ENCODE results near the gene SSBP1. TPM values are rescaled to one million over a fixed set of nuclear protein-coding genes. Genes with fewer than 3 reads are reported as not detected.

SSBP1 gene
- total RNA-seq, 1 experiment from 2014 or later = 396 TPM

DNA sequence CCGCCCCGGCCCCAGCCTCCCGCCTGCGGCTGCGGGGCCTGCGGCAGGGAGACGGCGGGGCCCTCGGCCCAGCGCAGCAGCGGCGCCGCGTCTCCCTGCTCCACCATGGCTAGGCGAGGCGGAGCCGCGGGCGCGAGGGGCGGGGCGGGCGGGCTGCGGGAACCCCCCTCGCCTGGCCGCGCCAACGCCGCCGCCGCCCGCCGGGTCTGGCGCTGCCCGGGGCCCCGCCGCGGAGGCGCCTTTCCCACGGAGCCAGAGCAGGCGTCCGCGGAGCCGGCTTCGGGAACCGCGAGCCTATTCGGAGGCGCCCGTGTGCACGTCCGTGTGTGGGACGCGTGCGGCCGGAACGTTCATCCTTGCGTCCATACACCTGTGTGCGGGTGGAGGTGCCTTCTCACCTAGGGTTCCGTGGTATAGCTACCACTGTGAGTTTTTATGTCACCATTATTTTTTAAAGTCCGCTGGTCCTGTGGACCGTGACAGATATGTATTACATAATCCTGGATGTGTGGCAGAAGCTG, 36.1 kb upstream of the SSBP1 start, which contains the start of gene DENND11:
Gene DENND11, minus strand, starts transcription at position 120 of the 521 bp plus-strand sequence. Its CDS starts 13 bp downstream, at position 107.
- H3K27me3 ChIP-seq = peaks cover 7% of the 10 kb centered on the region; the same call in 1 of the 2 replicates
- H3K36me3 ChIP-seq = no peaks in the 10 kb centered on the region
- peaks cover 7% of the 10 kb centered on the region for H3K4me1 ChIP-seq
- peak; percentile 42 to 63 for DNase-seq
- H3K27ac ChIP-seq = no peak within 1 kb of the TSS
- no peaks in the 10 kb centered on the region for H3K9me3 ChIP-seq (replicated peaks)
- peak within 1 kb of the TSS; percentile 88 for H3K4me3 ChIP-seq

DNA sequence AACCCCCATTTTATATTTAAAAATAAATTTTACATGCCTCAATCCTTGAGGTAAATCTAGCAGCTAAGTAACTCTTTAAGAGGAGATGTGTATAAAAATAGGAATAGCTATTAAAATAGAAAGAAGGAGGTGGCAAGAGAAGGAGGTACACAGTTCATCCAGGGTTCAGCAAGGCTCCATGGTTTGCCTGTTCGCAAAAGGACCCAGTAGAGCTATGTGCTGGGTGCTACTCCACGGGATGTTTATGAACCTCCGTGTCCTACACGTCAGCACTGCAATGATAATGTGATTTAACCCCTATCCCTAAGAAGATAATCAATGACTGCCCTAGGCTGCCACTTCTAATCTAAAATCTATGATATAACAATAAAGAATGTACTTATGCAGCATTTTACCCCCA, 35.3 kb upstream of the SSBP1 start:
- H3K36me3 ChIP-seq = no peaks in the 10 kb centered on the region
- H3K27ac ChIP-seq = no peak overlapping the region
- H3K27me3 ChIP-seq = peaks cover 7% of the 10 kb centered on the region; the same call in 1 of the 2 replicates
- H3K9me3 ChIP-seq (replicated peaks) = no peaks in the 10 kb centered on the region
- H3K4me3 ChIP-seq = no peak overlapping the region
- no peak for DNase-seq
- H3K4me1 ChIP-seq = no peaks in the 10 kb centered on the region; the same call in 1 of the 2 replicates

DNA sequence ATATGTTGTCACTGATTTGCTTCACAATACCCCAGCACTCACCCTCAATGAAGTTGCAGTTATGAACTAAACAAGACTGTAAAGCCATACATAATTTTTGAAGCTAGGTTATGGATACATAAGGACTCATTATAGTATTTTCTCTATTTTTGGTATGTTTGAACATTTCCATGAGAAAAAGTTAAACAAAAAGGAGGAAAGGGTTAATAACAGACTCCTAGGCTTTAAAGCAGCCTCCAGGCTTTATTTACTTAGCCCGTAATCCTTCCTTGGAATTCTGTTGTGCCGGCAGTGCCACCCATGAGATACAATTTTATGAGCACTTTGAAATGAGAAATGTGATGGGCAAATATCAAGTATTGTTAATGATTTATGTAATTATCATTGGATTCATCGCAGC, 34.0 kb upstream of the SSBP1 start:
- no peak overlapping the region for H3K4me3 ChIP-seq

DNA sequence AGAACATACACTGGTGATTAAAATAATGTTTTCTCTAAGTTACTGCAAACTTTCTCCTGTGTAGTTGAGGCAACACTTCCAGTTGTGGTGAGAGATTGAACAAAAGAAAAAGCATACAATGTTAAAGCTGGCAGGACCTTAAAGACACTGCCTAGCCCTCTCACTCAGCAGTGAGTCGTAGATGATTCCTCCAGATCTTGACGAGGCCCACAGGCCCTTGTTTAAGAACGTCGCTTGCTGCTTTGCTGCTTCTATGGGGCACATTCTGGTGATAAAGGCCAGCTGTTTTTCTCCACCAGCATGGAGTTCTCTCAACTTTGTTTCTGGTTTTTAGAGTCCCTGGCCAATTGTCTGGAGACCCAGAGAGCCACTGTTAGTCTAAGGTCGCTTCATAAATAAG, 33.4 kb upstream of the SSBP1 start:
- H3K27me3 ChIP-seq = peaks cover 7% of the 10 kb centered on the region; the same call in 1 of the 2 replicates
- H3K9me3 ChIP-seq (replicated peaks) = no peaks in the 10 kb centered on the region
- H3K4me1 ChIP-seq = no peaks in the 10 kb centered on the region; the same call in 1 of the 2 replicates
- DNase-seq = no peak
- no peak overlapping the region for H3K27ac ChIP-seq
- no peak overlapping the region for H3K4me3 ChIP-seq
- no peaks in the 10 kb centered on the region for H3K36me3 ChIP-seq

More for the DNA sequence above, 34.0 kb upstream of the SSBP1 start:
- no peak for DNase-seq
- Histone ChIP-seq H3K27ac (no peak overlapping the region), H3K9me3 (replicated peaks) (no peaks in the 10 kb centered on the region), H3K27me3 (peaks cover 7% of the 10 kb centered on the region; the same call in 1 of the 2 replicates), H3K4me1 (no peaks in the 10 kb centered on the region; the same call in 1 of the 2 replicates), H3K36me3 (no peaks in the 10 kb centered on the region)

DNA sequence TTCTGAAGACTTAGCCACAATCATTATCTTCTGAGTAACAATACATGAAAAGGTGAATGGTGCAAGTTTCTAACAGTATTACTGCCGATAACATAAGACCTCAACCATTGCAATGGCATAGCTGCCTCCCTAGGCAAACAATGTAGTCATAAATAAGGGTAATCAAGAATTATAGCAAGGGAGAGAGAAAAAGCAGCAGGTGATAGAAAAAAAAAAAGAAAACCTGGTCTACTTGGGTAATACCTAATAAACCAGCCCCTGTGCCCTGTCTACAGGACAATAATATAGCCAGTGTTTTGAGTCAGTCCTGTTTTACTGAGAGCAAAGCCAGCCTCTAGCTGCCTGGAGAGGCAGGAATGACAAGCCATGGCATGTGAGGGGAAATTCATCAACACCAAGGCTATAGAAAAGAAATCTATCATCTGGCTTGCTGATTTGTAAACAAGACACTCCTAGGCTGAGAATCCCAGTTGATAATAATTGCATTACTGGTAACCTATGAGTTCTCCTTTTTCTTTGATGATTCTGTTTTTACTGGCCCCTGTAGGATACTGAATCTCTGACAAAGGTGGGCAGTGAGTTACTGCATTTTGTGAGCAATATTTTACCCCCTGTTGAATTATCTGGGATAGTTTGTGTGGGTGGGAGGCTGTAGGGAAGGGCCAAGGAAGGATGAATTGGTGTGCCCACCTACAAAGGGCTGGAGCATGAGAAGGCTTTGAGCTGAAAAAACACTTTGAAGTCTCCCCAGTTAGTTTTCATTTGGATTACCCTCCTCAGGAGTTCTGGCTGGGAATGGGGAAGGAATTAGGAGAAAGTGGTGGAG, 31.7 kb upstream of the SSBP1 start:
- Histone ChIP-seq H3K4me3 (no peak overlapping the region), H3K27ac (no peak overlapping the region), H3K9me3 (replicated peaks) (no peaks in the 10 kb centered on the region), H3K36me3 (no peaks in the 10 kb centered on the region), H3K27me3 (peaks cover 7% of the 10 kb centered on the region; the same call in 1 of the 2 replicates), H3K4me1 (no peaks in the 10 kb centered on the region; the same call in 1 of the 2 replicates)
- no peak for DNase-seq

DNA sequence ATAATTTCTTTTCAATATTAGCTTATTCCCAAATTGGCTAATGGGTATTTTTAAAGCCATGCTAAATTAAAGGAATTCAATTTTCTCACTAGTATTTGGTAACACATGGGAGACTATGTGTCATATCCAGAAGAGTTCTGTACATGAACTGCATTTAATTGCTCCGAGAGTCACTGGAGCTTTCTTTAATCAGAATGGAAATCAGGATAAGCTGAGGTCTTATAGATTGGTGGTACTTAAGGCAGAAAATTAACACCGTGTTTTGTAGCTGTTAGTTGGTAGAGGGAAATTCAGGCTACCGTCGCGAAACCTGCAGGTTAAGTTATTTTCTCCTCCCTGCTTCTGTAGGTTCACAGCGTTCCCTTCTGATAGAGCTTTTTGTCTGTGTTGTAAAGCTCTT, 29.8 kb upstream of the SSBP1 start, which contains the start of gene WEE2:
Gene WEE2, plus strand, starts transcription at position 3 of the 400 bp plus-strand sequence. CDS start 406 bp downstream, outside the sequence.
- H3K4me3 ChIP-seq = no peak within 1 kb of the TSS
- no peaks in the 10 kb centered on the region for H3K36me3 ChIP-seq
- no peak for DNase-seq
- H3K4me1 ChIP-seq = no peaks in the 10 kb centered on the region
- no peaks in the 10 kb centered on the region for H3K9me3 ChIP-seq (replicated peaks)
- H3K27ac ChIP-seq = no peak within 1 kb of the TSS
- peaks cover 4% of the 10 kb centered on the region; the same call in 1 of the 2 replicates for H3K27me3 ChIP-seq

DNA sequence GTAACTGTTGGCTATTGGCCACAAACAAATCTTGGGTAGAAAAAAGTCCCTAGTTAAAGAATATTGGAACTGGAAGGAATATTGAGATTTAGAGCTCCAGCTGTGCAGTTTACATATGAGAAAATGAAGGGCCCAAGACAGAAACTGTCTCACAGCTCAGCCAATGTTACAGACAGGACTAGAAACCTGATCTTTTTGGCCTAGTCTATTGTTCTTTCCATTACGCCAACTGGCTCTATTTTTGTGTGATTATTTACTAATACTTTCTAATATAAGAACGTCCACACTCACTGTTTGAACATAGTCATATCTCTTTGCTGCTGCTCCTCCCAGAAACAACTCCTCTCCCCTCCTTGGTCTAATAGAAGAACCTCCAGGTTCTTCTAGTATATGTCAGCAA, 28.8 kb upstream of the SSBP1 start:
- Histone ChIP-seq H3K4me1 (no peaks in the 10 kb centered on the region), H3K27ac (no peak overlapping the region), H3K27me3 (peaks cover 4% of the 10 kb centered on the region; the same call in 1 of the 2 replicates), H3K9me3 (replicated peaks) (no peaks in the 10 kb centered on the region), H3K4me3 (no peak overlapping the region), H3K36me3 (no peaks in the 10 kb centered on the region)
- DNase-seq = no peak

DNA sequence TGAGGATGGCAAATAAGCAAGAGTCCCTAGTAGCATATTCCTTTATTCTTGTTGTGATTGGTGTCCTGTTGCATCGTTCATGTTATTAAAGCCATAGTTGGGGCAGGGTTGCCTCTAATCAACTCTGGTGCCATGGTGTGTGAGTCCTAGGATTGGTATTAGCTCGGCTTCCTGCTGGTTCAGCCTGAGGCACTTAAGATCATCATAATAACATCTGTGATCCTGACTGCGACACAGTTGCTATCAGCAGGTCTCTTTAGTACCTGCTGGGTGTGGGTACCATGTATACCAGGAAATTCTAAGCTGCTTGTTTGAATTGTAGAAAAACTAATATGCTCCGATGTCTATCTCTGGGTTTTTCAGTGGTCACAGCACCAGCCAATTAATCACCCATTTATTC, 28.4 kb upstream of the SSBP1 start:
- Histone ChIP-seq H3K4me3 (no peak overlapping the region), H3K36me3 (no peaks in the 10 kb centered on the region), H3K4me1 (no peaks in the 10 kb centered on the region), H3K27ac (no peak overlapping the region), H3K27me3 (peaks cover under 1% of the 10 kb centered on the region; the same call in 1 of the 2 replicates), H3K9me3 (replicated peaks) (no peaks in the 10 kb centered on the region)
- no peak for DNase-seq

DNA sequence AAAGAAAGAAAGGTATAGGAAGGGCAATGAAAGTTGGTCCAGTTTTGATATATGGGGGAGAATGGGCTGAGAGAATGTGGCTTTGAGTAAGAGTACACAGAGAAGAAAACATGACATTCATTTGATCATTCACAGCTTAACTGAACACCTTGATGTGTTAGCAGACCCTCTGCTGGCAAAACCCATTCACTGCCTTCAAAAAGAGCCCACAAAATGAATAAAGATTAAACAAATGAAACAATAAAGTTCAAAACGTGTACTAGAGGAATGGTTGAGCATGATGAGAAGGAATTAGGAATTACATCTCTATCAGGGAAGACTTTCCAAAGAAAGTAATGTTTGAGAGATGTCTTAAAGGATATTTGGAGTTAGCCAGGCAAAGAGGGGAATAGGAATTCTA, 27.9 kb upstream of the SSBP1 start:
- H3K9me3 ChIP-seq (replicated peaks) = no peaks in the 10 kb centered on the region
- H3K4me1 ChIP-seq = no peaks in the 10 kb centered on the region
- H3K27me3 ChIP-seq = no peaks in the 10 kb centered on the region
- H3K4me3 ChIP-seq = no peak overlapping the region
- H3K27ac ChIP-seq = no peak overlapping the region
- no peaks in the 10 kb centered on the region for H3K36me3 ChIP-seq
- DNase-seq = no peak

DNA sequence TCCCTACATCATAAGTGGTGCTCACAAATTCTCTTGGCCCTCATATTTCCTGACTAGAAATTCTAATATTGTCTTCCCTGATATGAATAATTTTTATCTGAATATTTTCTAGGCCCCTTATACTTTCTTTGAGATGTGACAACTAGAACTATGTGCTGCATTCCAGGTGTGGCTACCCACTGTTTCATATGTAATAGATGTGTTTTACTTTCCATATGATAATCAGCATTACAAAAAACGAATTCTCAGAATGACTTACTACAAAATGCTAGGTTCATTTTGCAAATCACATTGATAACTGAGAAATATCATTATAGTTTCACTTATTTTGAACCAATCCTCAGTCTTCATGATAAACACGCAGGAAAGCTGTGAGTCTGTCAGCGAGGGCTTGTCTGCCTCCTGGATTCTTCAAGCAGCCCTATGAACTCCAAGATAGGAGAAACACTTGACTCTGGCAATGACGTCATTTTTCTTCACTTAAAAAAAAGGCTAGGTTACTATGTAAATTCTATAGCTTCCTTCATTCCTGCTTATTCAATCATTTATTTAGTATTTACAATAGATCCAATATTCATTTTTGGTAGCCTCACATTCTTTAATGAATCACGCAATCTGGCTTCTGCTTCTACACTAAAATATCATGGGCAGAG, 25.4 kb upstream of the SSBP1 start:
- DNase-seq = no peak
- Histone ChIP-seq H3K9me3 (replicated peaks) (no peaks in the 10 kb centered on the region), H3K27me3 (no peaks in the 10 kb centered on the region), H3K4me3 (no peak overlapping the region), H3K36me3 (no peaks in the 10 kb centered on the region), H3K27ac (no peak overlapping the region), H3K4me1 (no peaks in the 10 kb centered on the region)

DNA sequence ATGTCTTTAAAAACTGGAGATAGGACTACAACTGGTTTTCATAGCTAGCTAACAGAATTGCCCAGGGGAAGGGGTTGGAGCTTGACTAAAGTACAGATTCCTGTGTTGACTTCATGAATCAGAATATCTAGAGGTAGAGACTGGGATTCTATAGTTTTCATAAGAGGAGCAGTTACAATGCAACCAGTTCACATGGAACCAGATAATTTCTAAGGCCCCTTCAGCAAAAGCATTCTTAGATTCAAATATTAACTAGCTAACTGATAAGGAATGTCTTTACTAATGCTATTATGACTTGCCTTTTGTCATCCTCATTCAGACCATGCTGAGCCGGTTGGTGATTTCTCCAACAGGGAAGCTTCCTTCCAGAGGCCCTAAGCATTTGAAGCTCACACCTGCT, 24.3 kb upstream of the SSBP1 start:
- Histone ChIP-seq H3K36me3 (no peaks in the 10 kb centered on the region), H3K4me3 (no peak overlapping the region), H3K9me3 (replicated peaks) (no peaks in the 10 kb centered on the region), H3K4me1 (no peaks in the 10 kb centered on the region), H3K27ac (no peak overlapping the region), H3K27me3 (no peaks in the 10 kb centered on the region)
- no peak for DNase-seq

DNA sequence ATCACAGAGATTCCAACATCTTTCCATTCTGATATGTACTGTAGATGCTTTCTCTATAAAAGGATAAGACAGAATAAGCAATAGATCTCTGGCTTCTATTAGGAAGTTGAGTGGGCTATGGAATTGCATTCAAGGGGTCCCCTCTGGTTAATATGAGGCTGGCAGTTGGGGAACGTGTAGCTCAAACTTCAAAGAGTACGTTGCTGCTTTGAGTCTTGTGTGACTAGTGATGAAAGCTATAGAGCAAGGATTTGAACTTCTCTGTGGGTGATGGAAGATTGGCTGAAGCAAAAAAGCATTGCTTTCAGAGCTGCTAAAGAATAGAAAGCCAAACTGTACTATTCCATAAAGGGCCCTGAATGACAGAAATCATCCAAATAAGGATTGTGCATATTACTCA, 23.6 kb upstream of the SSBP1 start:
- Histone ChIP-seq H3K9me3 (replicated peaks) (no peaks in the 10 kb centered on the region), H3K4me3 (no peak overlapping the region), H3K4me1 (no peaks in the 10 kb centered on the region), H3K27me3 (no peaks in the 10 kb centered on the region; the same call in 1 of the 2 replicates), H3K36me3 (no peaks in the 10 kb centered on the region), H3K27ac (no peak overlapping the region)
- no peak for DNase-seq

DNA sequence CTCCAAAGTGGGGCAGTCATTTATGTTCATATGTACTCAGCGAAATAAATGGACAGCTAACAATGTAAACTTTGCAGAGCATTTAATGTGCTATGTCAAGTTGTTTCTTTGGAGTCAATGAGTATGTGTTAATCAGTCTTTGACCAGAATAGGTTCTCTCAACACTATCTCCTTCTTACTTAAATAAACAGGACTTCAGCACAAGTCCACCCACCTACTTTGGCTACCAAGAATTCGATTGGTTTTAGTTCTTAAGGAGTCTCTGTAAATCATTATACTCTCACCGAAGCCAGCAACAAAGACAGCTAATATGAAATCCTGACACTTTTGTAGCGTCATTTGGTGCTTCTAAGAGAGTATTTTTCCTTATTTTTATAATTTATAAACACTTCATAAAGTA, 23.1 kb upstream of the SSBP1 start:
- H3K27me3 ChIP-seq = no peaks in the 10 kb centered on the region; the same call in 1 of the 2 replicates
- H3K9me3 ChIP-seq (replicated peaks) = no peaks in the 10 kb centered on the region
- H3K4me3 ChIP-seq = no peak overlapping the region
- no peaks in the 10 kb centered on the region for H3K36me3 ChIP-seq
- no peaks in the 10 kb centered on the region for H3K4me1 ChIP-seq
- no peak for DNase-seq
- H3K27ac ChIP-seq = no peak overlapping the region

DNA sequence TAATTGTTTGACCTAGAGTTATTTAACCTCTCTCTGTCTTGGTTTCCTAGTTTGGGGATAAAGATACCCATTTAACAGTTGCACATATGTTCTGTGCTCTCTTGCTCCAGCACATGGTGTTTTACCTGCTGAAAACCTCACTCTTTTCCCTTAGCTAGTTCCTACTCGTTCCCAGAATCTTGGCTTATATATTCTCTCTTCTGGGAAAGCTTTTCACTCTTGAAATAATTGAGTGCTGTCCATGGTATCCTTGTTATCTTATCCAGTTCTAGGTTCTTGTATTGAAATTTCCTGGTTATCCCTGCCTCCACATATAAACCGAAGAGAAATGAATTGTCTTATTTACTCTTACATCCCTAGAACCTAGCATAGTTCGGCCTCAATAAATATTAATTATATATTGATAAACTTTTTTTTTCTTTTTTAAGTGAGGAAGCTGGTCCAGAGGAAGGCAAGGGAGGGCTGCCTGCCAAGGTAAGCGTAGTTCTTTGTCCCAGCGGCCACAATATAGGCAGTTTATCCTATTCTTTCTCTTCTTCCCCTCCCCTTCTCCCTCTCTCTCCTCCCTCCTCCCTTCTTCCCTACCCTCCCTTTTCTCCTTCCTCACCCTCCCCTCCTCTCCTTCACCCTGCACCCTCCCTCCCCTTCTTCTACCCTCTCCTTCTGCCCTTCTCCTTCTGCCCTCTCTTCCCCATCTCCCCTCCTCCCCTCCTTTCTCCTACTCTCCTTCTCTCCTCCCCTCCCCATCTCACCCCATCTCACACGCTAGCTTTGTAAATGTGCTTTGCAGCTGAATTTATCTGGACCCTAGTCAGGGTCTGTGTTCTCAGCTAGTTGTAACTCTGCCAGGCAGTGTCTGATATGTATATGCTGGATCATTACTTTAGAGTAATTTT, 22.1 kb upstream of the SSBP1 start:
- Histone ChIP-seq H3K4me3 (no peak overlapping the region), H3K4me1 (no peaks in the 10 kb centered on the region), H3K27me3 (no peaks in the 10 kb centered on the region; the same call in 1 of the 2 replicates), H3K36me3 (no peaks in the 10 kb centered on the region), H3K27ac (no peak overlapping the region), H3K9me3 (replicated peaks) (no peaks in the 10 kb centered on the region)
- no peak for DNase-seq

Data from SJCRH30 (cell line).